SK-N-SH (cell line): ENCODE results near the gene SPTBN1. TPM values are rescaled to one million over a fixed set of nuclear protein-coding genes. Genes with fewer than 3 reads are reported as not detected.

ENCODE experiments used
- CTCF ChIA-PET: fragments of 300-600, 350-600 bp; formaldehyde crosslinking; extraction: SDS; loops from one replicate; lab custom pipeline; 2021; lab: Yijun Ruan, JAX
- POLR2A ChIA-PET: fragments of 350-600 bp; sonication (Branson Sonifier 250); formaldehyde crosslinking; extraction: SDS; loops from one replicate; lab custom pipeline; 2020; ENCODE audit warnings: antibody characterized with exemption, inconsistent platforms; lab: Yijun Ruan, JAX
- DNase-seq: peaks from one replicate; pipeline ENCODE4 v3.0.0; 2012
- H2AFZ ChIP-seq: fragments of 200-600 bp; sonication (generic); 2 replicates; pipeline ENCODE4 v1.8.1; 2016; ENCODE audit warnings: antibody characterized with exemption, mild to moderate bottlenecking, low read depth
- H3F3A ChIP-seq: fragments of 200-600 bp; sonication (generic); replicated peaks from 2 replicates; pipeline ENCODE3; 2016; ENCODE audit warnings: antibody characterized with exemption, mild to moderate bottlenecking; ENCODE audit not compliant: insufficient read depth
- H3K27ac ChIP-seq, 2 experiments: fragments of 200-500 bp in 1 of 2; fragments of 200-600 bp in 1 of 2; sonication (Bioruptor generic) in 1 of 2; sonication (generic), shearing (Covaris generic) in 1 of 2; 2 replicates each; pipeline versions ENCODE4 v1.5.1 to v1.6.1; 2014 to 2016; ENCODE audit warnings: low read depth in 2 of 2, inconsistent platforms in 1 of 2, low read length in 1 of 2, mild to moderate bottlenecking in 1 of 2, mixed read lengths in 1 of 2
- H3K27me3 ChIP-seq: fragments of 200-600 bp; sonication (generic), shearing (Covaris generic); 2 replicates; pipeline ENCODE4 v1.6.1; 2016; ENCODE audit warnings: mixed run types; ENCODE audit not compliant: insufficient read depth
- H3K36me3 ChIP-seq, 2 experiments: fragments of 200-500 bp in 1 of 2; fragments of 200-600 bp in 1 of 2; sonication (Bioruptor generic) in 1 of 2; sonication (generic) in 1 of 2; replicated peaks in 1 of 2; 2 replicates each; pipeline versions ENCODE3 to v1.5.1; 2014 to 2016; ENCODE audit warnings: low read length in 1 of 2, mild to moderate bottlenecking in 1 of 2; ENCODE audit not compliant: insufficient read depth in 2 of 2, control insufficient read depth in 1 of 2
- H3K4me1 ChIP-seq, 2 experiments: fragments of 200-500 bp in 1 of 2; fragments of 200-600 bp in 1 of 2; sonication (Bioruptor generic) in 1 of 2; sonication (generic), shearing (Covaris generic) in 1 of 2; 2 replicates each; pipeline versions ENCODE4 v1.5.1 to v1.6.1; 2014 to 2016; ENCODE audit warnings: low read depth in 1 of 2, low read length in 1 of 2, mixed run types in 1 of 2; ENCODE audit not compliant: insufficient read depth in 2 of 2, control insufficient read depth in 1 of 2
- H3K4me2 ChIP-seq: fragments of 200-600 bp; sonication (generic), shearing (Covaris generic); 2 replicates; pipeline ENCODE4 v1.6.1; 2017; ENCODE audit warnings: mixed run types
- H3K4me3 ChIP-seq, 2 experiments: fragments of 200-500 bp in 1 of 2; fragments of 200-600 bp in 1 of 2; sonication (Bioruptor generic) in 1 of 2; sonication (generic), shearing (Covaris generic) in 1 of 2; 2 replicates each; pipeline versions ENCODE4 v1.5.1 to v1.8.1; 2014 to 2016; ENCODE audit warnings: low read depth in 2 of 2, inconsistent platforms in 1 of 2, low read length in 1 of 2, mild to moderate bottlenecking in 1 of 2, mixed read lengths in 1 of 2, moderate library complexity in 1 of 2
- H3K79me2 ChIP-seq: fragments of 200-600 bp; sonication (generic); 2 replicates; pipeline ENCODE4 v1.8.1; 2017; ENCODE audit warnings: mild to moderate bottlenecking; ENCODE audit not compliant: insufficient read depth
- H3K9ac ChIP-seq: fragments of 200-600 bp; sonication (generic); 2 replicates; pipeline ENCODE4 v1.6.1; 2017; ENCODE audit warnings: mixed run types
- H3K9me2 ChIP-seq: fragments of 200-600 bp; sonication (generic); 2 replicates; pipeline ENCODE4 v1.6.1; 2017; ENCODE audit warnings: mixed run types
- H3K9me3 ChIP-seq: fragments of 200-600 bp; sonication (generic); 2 replicates; pipeline ENCODE4 v1.6.1; 2017; ENCODE audit warnings: mixed run types, mild to moderate bottlenecking, moderate library complexity
- H4K20me1 ChIP-seq: fragments of 200-600 bp; sonication (generic); 2 replicates; pipeline ENCODE4 v1.6.1; 2017; ENCODE audit warnings: mild to moderate bottlenecking, mixed run types; ENCODE audit not compliant: insufficient read depth
- CTCF ChIP-seq: fragments of 200-600 bp; sonication (generic); IDR thresholded peaks from 2 replicates; pipeline ENCODE4 v1.6.1; 2017; ENCODE audit warnings: antibody characterized with exemption, mild to moderate bottlenecking, moderate library complexity
- FOXM1 ChIP-seq: IDR thresholded peaks from 2 replicates; pipeline ENCODE4 v1.4.0; 2012; ENCODE audit warnings: low read depth, mild to moderate bottlenecking
- IRF3 ChIP-seq: fragments of 150-350 bp; IDR thresholded peaks from 2 replicates; pipeline ENCODE4 v1.6.1; 2016; ENCODE audit warnings: mild to moderate bottlenecking, low read depth, low read length
- JUND ChIP-seq: IDR thresholded peaks from 2 replicates; pipeline ENCODE4 v1.4.0; 2012
- MAX ChIP-seq: IDR thresholded peaks from 2 replicates; pipeline ENCODE4 v1.4.0; 2012; ENCODE audit warnings: low read depth
- MEF2A ChIP-seq: IDR thresholded peaks from 2 replicates; pipeline ENCODE4 v1.4.0; 2012; ENCODE audit warnings: low read depth, borderline replicate concordance
- RAD21 ChIP-seq: IDR thresholded peaks from 2 replicates; pipeline ENCODE4 v1.6.1; 2012; ENCODE audit warnings: mild to moderate bottlenecking, low read length
- RCOR1 ChIP-seq: fragments of 150-350 bp; IDR thresholded peaks from 2 replicates; pipeline ENCODE4 v1.6.1; 2017; ENCODE audit warnings: antibody characterized with exemption, low read length
- REST ChIP-seq: IDR thresholded peaks from 2 replicates; pipeline ENCODE4 v1.6.1; 2012; ENCODE audit warnings: mild to moderate bottlenecking, low read depth, low read length, moderate library complexity
- RFX5 ChIP-seq: IDR thresholded peaks from 2 replicates; pipeline ENCODE4 v1.6.1; 2012; ENCODE audit warnings: mild to moderate bottlenecking, improper control_type of control experiment, low read length
- SIN3A ChIP-seq: IDR thresholded peaks from 2 replicates; pipeline ENCODE4 v1.6.1; 2012; ENCODE audit warnings: low read depth, mild to moderate bottlenecking, low read length, moderate library complexity, borderline replicate concordance
- TEAD4 ChIP-seq: IDR thresholded peaks from 2 replicates; pipeline ENCODE4 v1.4.0; 2012; ENCODE audit warnings: mild to moderate bottlenecking, borderline replicate concordance; ENCODE audit not compliant: insufficient read depth
- USF1 ChIP-seq: IDR thresholded peaks from 2 replicates; pipeline ENCODE4 v1.4.0; 2012; ENCODE audit warnings: low read depth, borderline replicate concordance
- YY1 ChIP-seq: IDR thresholded peaks from 2 replicates; pipeline ENCODE4 v1.4.0; 2012; ENCODE audit warnings: low read depth, mild to moderate bottlenecking
- ZBTB33 ChIP-seq: IDR thresholded peaks from 2 replicates; pipeline ENCODE4 v1.4.0; 2012; ENCODE audit warnings: low read depth, borderline replicate concordance
- WGBS: methylation state at CpG from one replicate; pipeline ENCODE4 v1.1.6; 2017; ENCODE audit warnings: low lambda C conversion rate; 5-methylcytosine and 5-hydroxymethylcytosine counted together
- polyA plus RNA-seq, 3 experiments: library from polyadenylated mRNA; depleted of rRNA; stranded (reverse); fragments of >200 nt; gene quantifications; 2 replicates each; pipeline ENCODE4 v1.2.3, GENCODE V29; 2012

SPTBN1 gene
- polyA plus RNA-seq, 1 of the 3 experiments (the other 2 are of a cell fraction): 29.1 TPM

GRCh38 chr2:54649633-54650032 lies 193.5 kb downstream of the SPTBN1 start (continued):
- TF ChIP-seq ZBTB33 (no peak), FOXM1 (no peak), SIN3A (no peak), CTCF (no peak), REST (no peak), JUND (no peak), MAX (no peak), RAD21 (no peak), YY1 (no peak), RCOR1 (no peak), TEAD4 (no peak)

GRCh38 chr2:54650612-54651011 lies 194.5 kb downstream of the SPTBN1 start:
- H2AFZ ChIP-seq: no peak overlapping the region
- TF ChIP-seq SIN3A: no peak
- no peak for TF ChIP-seq MEF2A
- TF ChIP-seq RFX5: no peak
- TF ChIP-seq USF1: no peak
- TF ChIP-seq IRF3: no peak
- H3K9me3 ChIP-seq: no peaks in the 10 kb centered on the region
- no peak overlapping the region for H3K9ac ChIP-seq
- H3K4me3 ChIP-seq: no peak overlapping the region
- WGBS: 100% methylated on average over 2 of the region's 2 CpGs
- no peak for DNase-seq
- H3K79me2 ChIP-seq: peaks cover 7% of the 10 kb centered on the region
- no peaks in the 10 kb centered on the region; a peak in 2 of 4 replicates for H3K4me1 ChIP-seq
- peaks cover 96 to 100% of the 10 kb centered on the region in 2 experiments for H3K36me3 ChIP-seq
- peaks cover 5% of the 10 kb centered on the region; the same call in 1 of the 2 replicates for H4K20me1 ChIP-seq
- no peak overlapping the region for H3K27ac ChIP-seq
- POLR2A ChIA-PET: no interaction called here
- H3K27me3 ChIP-seq: no peaks in the 10 kb centered on the region
- peaks cover 3% of the 10 kb centered on the region for H3F3A ChIP-seq
- H3K9me2 ChIP-seq: no peaks in the 10 kb centered on the region
- CTCF ChIA-PET: interaction anchor here (0.7 to 1.2 kb wide), 3 partner anchors 181 to 444 kb away, joined by 3 read pairs; a partner anchor contains a TSS
- H3K4me2 ChIP-seq: no peak overlapping the region
